ENCODE measurements around the gene MOV10L1. TPM values are rescaled to one million over a fixed set of nuclear protein-coding genes. Genes with fewer than 3 reads are reported as not detected.

The MOV10L1 gene
- total and polyA plus RNA-seq, 9 of the 15 experiments (the other 6 are each of a cell fraction or from before 2014, with no cell fraction given), result 0.06 to 0.43 (median 0.15) TPM

- TF ChIP-seq MGA (IDR thresholded peaks at IDR 0.05) (0 out of 2 replicates have a peak, but pooled peaks have one; percentile 20), RB1 (IDR thresholded peaks at IDR 0.05; ENCODE audit: low read depth) (peak; percentile 51; the same call in 1 of the 2 replicates), NEUROD1 (IDR thresholded peaks at IDR 0.05; ENCODE audit: borderline replicate concordance, low read depth, low read length, partially characterized antibody) (no peak), REST (IDR thresholded peaks at IDR 0.05; ENCODE audit: borderline replicate concordance) (peak; percentile 84), REST (CRISPR knock-in tag; IDR thresholded peaks at IDR 0.05; ENCODE audit: low read depth) (no peak), PTBP1 (IDR thresholded peaks at IDR 0.05; ENCODE audit: low read depth, low read length) (no peak)
Measured at GRCh38 chr22:50148991-50149721, 59.4 kb downstream of the MOV10L1 start (continued).

All from K562 (cell line).